Keratinocyte (primary cell): ENCODE measurements around the gene RHBDD1. TPM values are rescaled to one million over a fixed set of nuclear protein-coding genes. Genes with fewer than 3 reads are reported as not detected.

Experiments used
- DNase-seq: peaks from one replicate; pipeline ENCODE4 v3.0.0-alpha.2; 2011; ENCODE audit warnings: low read depth, missing footprints, low spot score
- FAIRE-seq: peaks from 2 replicates; lab custom pipeline; 2011; peaks lifted over from hg19 to GRCh38; lab: Jason Lieb, UNC
- H2AFZ ChIP-seq: 2 replicates; pipeline ENCODE4 v1.6.0; 2012; ENCODE audit warnings: low read length, control low read depth, inconsistent platforms; ENCODE audit not compliant: control insufficient read depth
- H3K27ac ChIP-seq: 2 replicates; pipeline ENCODE4 v1.5.1; 2011; ENCODE audit warnings: low read length; ENCODE audit not compliant: control insufficient read depth, insufficient read depth
- H3K27me3 ChIP-seq: 3 replicates; pipeline ENCODE4 v1.6.0; 2011; ENCODE audit warnings: low read length; ENCODE audit not compliant: control insufficient read depth, insufficient read depth; ENCODE audit errors: extremely low read depth
- H3K36me3 ChIP-seq, 2 experiments: 2 replicates in 1 of 2; 3 replicates in 1 of 2; pipeline ENCODE4 v1.5.1; 2011; ENCODE audit warnings: low read length in 2 of 2, mild to moderate bottlenecking in 1 of 2; ENCODE audit not compliant: control insufficient read depth in 2 of 2, insufficient read depth in 2 of 2; ENCODE audit errors: extremely low read depth in 1 of 2
- H3K4me1 ChIP-seq: 3 replicates; pipeline ENCODE4 v1.5.1; 2011; ENCODE audit warnings: low read length; ENCODE audit not compliant: control insufficient read depth, insufficient read depth; ENCODE audit errors: extremely low read depth
- H3K4me2 ChIP-seq: 3 replicates; pipeline ENCODE4 v1.6.0; 2011; ENCODE audit warnings: low read depth, low read length; ENCODE audit not compliant: control insufficient read depth, insufficient read depth; ENCODE audit errors: extremely low read depth
- H3K4me3 ChIP-seq, 3 experiments: fragments of 200-600 bp in 1 of 3; sonication (generic) in 1 of 3; 2 replicates in 2 of 3; 3 replicates in 1 of 3; pipeline ENCODE4 v1.5.1; 2011 to 2016; ENCODE audit warnings: low read length in 3 of 3, mild to moderate bottlenecking in 3 of 3, control low read depth in 2 of 3, inconsistent platforms in 1 of 3, low read depth in 1 of 3, mixed read lengths in 1 of 3, mixed run types in 1 of 3, moderate library complexity in 1 of 3; ENCODE audit not compliant: control insufficient read depth in 2 of 3, insufficient read depth in 2 of 3; ENCODE audit errors: extremely low read depth in 1 of 3
- H3K79me2 ChIP-seq: 2 replicates; pipeline ENCODE4 v1.6.0; 2012; ENCODE audit warnings: low read length; ENCODE audit not compliant: control insufficient read depth, insufficient read depth
- H3K9ac ChIP-seq: 3 replicates; pipeline ENCODE4 v1.6.0; 2011; ENCODE audit warnings: low read length; ENCODE audit not compliant: control insufficient read depth, insufficient read depth; ENCODE audit errors: extremely low read depth
- H3K9me1 ChIP-seq: 3 replicates; pipeline ENCODE4 v1.6.0; 2011; ENCODE audit warnings: low read length; ENCODE audit not compliant: control insufficient read depth, insufficient read depth; ENCODE audit errors: extremely low read depth
- H3K9me3 ChIP-seq: 2 replicates; pipeline ENCODE4 v1.5.1; 2012; ENCODE audit warnings: low read depth, low read length; ENCODE audit not compliant: control insufficient read depth
- H4K20me1 ChIP-seq: 3 replicates; pipeline ENCODE4 v1.6.0; 2011; ENCODE audit warnings: low read length; ENCODE audit not compliant: control insufficient read depth, insufficient read depth; ENCODE audit errors: extremely low read depth
- CTCF ChIP-seq, 3 experiments: IDR thresholded peaks in 1 of 3; conservative IDR thresholded peaks in 1 of 3; optimal IDR thresholded peaks in 1 of 3; 2 replicates in 2 of 3; 3 replicates in 1 of 3; pipeline versions ENCODE3 to v1.5.1; 2011; ENCODE audit warnings: low read length in 3 of 3, mild to moderate bottlenecking in 3 of 3, moderate library complexity in 2 of 3, control low read depth in 1 of 3, inconsistent platforms in 1 of 3; ENCODE audit not compliant: insufficient read depth in 2 of 3; ENCODE audit errors: extremely low read depth in 1 of 3
- EZH2 ChIP-seq: IDR thresholded peaks from one replicate; pipeline ENCODE4 v1.6.1; 2012; ENCODE audit warnings: inconsistent platforms, mild to moderate bottlenecking, low read length, moderate library complexity
- dilution Hi-C: fragments of 300-500 bp; cut with MboI; formaldehyde crosslinking; loops from one replicate; pipeline ENCODE4 v1.7.0; 2020; ENCODE audit warnings: low sequenced_read_pairs; ENCODE audit not compliant: extremely low pct_ligation_motif_present
- polyA plus RNA-seq, 5 experiments: library from polyadenylated mRNA; depleted of rRNA in 3 of 5; stranded (reverse) in 3 of 5; stranded (forward) in 1 of 5; unstranded in 1 of 5; fragments of >200 nt; gene quantifications; 1 replicate in 1 of 5; 2 replicates in 3 of 5; 3 replicates in 1 of 5; pipeline versions ENCODE4 v1.2.1 to v1.2.3, GENCODE V29; 2011 to 2012; ENCODE audit warnings: missing spikeins in 2 of 5, low read depth in 1 of 5, low replicate concordance in 1 of 5

The RHBDD1 gene
- polyA plus RNA-seq, 1 donor (not counting 4 experiments of a cell fraction or from before 2014, with no cell fraction given): 27.8 TPM

GRCh38 chr2:226865273-226865672 lies 29.4 kb downstream of the RHBDD1 start:
- no peaks in the 10 kb centered on the region for H3K9me3 ChIP-seq
- no peak overlapping the region for H3K4me3 ChIP-seq
- no peaks in the 10 kb centered on the region for H3K9me1 ChIP-seq
- no peaks in the 10 kb centered on the region for H3K27me3 ChIP-seq
- H3K27ac ChIP-seq: no peak overlapping the region
- peaks cover 9% of the 10 kb centered on the region for H3K4me1 ChIP-seq
- H3K4me2 ChIP-seq: no peak overlapping the region
- no peaks in the 10 kb centered on the region for H4K20me1 ChIP-seq
- peaks cover 3 to 11% of the 10 kb centered on the region in 2 experiments for H3K36me3 ChIP-seq
- FAIRE-seq: no peak
- TF ChIP-seq EZH2 (no peak), CTCF (optimal IDR thresholded peaks at IDR 0.05 in 1 of 3, IDR thresholded peaks at IDR 0.05 in 1 of 3, conservative IDR thresholded peaks at IDR 0.05 in 1 of 3; ENCODE audit: extremely low read depth in 1 of 3, insufficient read depth in 2 of 3, low read length in 3 of 3) (no peak)
- dilution Hi-C loops: no loop called here
- no peak overlapping the region for H3K9ac ChIP-seq
- DNase-seq: no peak
- no peak overlapping the region for H2AFZ ChIP-seq
- no peaks in the 10 kb centered on the region for H3K79me2 ChIP-seq

- no peak for FAIRE-seq
- dilution Hi-C loops: no loop called here
- no peak for TF ChIP-seq CTCF (optimal IDR thresholded peaks at IDR 0.05 in 1 of 3, IDR thresholded peaks at IDR 0.05 in 1 of 3, conservative IDR thresholded peaks at IDR 0.05 in 1 of 3; ENCODE audit: extremely low read depth in 1 of 3, insufficient read depth in 2 of 3, low read length in 3 of 3)
- TF ChIP-seq EZH2: no peak
- Histone ChIP-seq H4K20me1 (no peaks in the 10 kb centered on the region), H3K4me2 (no peak overlapping the region), H3K9me1 (no peaks in the 10 kb centered on the region), H3K9ac (no peak overlapping the region), H3K79me2 (no peaks in the 10 kb centered on the region), H3K27ac (no peak overlapping the region), H2AFZ (no peak overlapping the region), H3K9me3 (no peaks in the 10 kb centered on the region), H3K4me3 (no peak overlapping the region), H3K27me3 (no peaks in the 10 kb centered on the region), H3K4me1 (peaks cover 9% of the 10 kb centered on the region), H3K36me3 (peaks cover 3 to 11% of the 10 kb centered on the region in 2 experiments)
- DNase-seq: no peak
These were observed 29.9 kb downstream of the RHBDD1 start for GRCh38 chr2:226865710-226866109.
